Epithelial cell of proximal tubule (primary cell): ENCODE results near the gene NRTN. TPM values are rescaled to one million over a fixed set of nuclear protein-coding genes. Genes with fewer than 3 reads are reported as not detected.
A peak's percentile ranks its signal among the peaks of the same experiment; 100 is the strongest.
"Not testable (repeated sequence)": the region's sequence is repeated elsewhere in the genome, so short reads cannot be mapped to it uniquely, and the experiment has no call there.

Experiments
- DNase-seq: peaks from one replicate; pipeline ENCODE4 v3.0.0-alpha.2; 2011; ENCODE audit warnings: low read depth
- H3K4me3 ChIP-seq: 2 replicates; pipeline ENCODE4 v1.5.1; 2011; ENCODE audit warnings: low read depth, mild to moderate bottlenecking, low read length
- total RNA-seq: library from RNA; depleted of rRNA; stranded (reverse); fragments of >200 nt; gene quantifications from 2 replicates; pipeline ENCODE4 v1.2.3, GENCODE V29; 2015
- TF ChIP-seq, protein P1 (sequence below): conservative IDR thresholded peaks from 2 replicates; pipeline ENCODE4 v1.5.1; 2012; ENCODE audit warnings: low read depth, mild to moderate bottlenecking, low read length

The NRTN gene
- total RNA-seq, 1 donor from 2014 or later, result 0.69 TPM

DNA sequence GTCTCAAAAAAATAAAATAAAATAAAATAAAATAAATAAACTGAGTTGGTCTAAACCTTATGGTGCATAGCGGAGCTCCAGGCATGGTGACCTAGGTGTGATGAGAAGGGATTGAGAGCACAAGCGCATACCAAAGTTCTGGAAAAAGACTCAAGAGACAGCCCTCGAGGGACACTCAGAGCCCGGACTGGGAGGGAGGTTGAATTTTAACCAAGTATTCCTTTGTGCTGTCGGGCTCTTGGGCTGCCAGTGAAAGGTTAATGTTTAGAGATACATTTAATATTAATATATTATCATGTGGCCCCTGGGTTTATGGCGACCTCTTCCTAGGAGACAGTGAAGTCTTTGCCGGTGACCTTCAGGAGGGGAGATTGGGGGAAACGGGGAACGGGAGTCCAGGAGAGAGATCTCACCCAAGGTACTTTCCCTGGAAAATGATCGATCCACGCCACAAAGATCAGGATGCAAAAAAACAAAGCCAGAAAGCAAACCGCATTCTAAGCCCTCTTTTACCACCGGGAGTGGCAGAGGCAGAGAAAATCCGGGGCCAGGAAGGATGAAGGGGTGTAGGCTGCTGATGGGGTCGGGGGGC, 33.0 kb downstream of the NRTN start:
- no peak for DNase-seq
- TF ChIP-seq, protein P1, sequence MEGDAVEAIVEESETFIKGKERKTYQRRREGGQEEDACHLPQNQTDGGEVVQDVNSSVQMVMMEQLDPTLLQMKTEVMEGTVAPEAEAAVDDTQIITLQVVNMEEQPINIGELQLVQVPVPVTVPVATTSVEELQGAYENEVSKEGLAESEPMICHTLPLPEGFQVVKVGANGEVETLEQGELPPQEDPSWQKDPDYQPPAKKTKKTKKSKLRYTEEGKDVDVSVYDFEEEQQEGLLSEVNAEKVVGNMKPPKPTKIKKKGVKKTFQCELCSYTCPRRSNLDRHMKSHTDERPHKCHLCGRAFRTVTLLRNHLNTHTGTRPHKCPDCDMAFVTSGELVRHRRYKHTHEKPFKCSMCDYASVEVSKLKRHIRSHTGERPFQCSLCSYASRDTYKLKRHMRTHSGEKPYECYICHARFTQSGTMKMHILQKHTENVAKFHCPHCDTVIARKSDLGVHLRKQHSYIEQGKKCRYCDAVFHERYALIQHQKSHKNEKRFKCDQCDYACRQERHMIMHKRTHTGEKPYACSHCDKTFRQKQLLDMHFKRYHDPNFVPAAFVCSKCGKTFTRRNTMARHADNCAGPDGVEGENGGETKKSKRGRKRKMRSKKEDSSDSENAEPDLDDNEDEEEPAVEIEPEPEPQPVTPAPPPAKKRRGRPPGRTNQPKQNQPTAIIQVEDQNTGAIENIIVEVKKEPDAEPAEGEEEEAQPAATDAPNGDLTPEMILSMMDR, result no peak
- peak overlapping the region; percentile 27 for H3K4me3 ChIP-seq

DNA sequence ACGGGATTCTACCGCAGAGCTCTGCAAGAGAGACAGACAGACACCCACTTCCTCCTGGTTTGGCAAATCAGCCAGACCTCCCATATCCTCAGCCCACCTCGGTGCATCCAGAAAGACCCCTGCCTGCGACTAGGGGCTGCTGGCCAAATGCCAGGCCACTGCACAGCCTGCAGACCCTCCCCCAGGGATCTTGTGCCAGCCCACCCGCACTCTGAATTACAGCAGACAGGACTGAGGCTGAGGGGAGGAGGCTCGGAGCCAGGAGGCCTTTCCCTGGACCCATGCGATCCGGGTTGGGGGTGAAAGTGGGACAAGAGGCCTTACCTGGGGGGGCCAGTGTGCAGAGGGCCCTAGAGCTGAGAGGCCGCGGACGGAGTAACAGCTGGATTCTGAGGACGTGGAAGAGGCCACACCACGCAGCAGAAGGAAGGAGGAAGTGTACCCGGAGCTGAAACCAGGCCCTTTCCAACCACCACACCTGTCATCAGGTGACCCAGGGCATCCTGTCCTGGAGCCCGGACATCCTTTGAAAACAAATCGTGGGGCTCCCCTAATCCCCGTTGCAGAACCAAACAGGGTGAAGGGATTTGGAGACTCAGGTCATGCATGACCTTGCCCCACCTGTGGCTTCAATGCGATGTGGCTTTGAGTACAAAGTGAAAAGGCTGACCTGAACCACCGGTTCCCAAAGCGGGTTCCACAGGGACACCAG, 33.6 kb downstream of the NRTN start:
- TF ChIP-seq, protein P1, result no peak
- H3K4me3 ChIP-seq, result peak overlapping the region; percentile 27
- no peak for DNase-seq

DNA sequence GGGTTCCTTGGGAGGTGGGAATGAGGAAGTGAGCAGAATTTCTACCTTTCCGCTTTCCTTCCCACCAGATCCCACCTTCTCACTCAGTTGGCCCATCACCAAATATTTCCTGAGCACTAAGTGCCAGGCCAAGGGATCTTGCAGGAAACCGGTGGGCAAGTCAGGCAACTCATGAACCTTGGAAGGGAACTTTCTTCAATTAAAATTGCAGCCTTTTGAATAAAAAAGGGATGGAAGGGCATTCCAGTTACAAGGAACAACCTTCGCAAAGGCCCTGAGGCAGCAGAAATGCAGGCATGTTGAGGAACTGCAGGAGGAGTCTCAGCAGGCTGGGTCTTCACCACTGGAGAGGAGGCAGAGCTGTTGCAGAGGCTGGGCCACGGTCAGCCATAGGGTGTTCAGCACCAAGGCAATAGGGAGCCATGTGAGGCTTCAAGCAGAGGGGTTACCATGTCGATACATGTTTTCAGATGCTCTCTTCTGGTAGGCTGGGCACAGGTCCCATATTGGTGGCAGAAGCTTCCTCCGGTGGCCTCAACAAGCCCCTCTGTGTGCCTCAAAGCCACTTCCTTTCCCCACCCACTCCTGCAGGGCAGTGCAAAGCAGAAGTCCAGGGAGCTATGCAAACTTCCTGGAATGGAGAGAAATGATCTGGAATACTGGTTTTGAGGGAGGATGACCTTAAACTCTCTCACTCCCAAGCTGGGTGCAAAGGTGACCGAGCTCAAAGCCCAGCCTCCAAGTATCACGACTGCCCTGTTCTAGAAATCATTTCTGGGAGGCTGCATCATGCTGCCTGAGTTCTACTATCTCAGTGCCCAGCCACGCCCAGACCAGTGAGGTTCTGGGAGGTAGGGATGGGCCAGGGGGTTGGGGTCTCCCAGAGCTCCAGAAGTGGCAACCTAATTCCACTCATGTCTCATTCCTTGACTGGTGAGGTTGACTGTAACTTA, 34.5 kb downstream of the NRTN start, which contains the start of gene FUT6:
Gene FUT6 (minus strand): TSS at position 638 of the 953 bp plus-strand sequence. CDS start 7,135 bp downstream, outside the sequence.
- DNase-seq, result no peak
- TF ChIP-seq, protein P1, result no peak
- no peak within 1 kb of the TSS for H3K4me3 ChIP-seq

DNA sequence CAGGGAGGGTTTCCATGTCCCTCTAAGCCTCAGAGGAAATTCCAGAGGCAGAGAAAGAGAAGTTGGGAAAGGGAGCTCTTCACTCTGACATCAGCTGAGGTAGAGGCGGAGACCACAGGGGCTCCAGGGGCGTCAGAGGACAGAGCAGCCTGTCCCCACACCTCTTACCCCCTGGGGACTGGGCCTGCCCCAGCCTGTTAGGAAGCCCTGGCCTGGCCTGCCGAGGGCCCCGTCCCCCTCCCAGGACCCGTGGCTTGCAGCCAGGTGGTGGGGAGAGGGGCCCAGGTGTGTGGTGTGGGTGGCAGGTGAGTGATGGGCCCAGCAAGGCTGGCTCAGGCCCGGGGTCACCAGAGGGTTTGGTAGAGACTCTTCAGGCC, 36.9 kb downstream of the NRTN start:
- not testable (repeated sequence) for H3K4me3 ChIP-seq, DNase-seq

DNA sequence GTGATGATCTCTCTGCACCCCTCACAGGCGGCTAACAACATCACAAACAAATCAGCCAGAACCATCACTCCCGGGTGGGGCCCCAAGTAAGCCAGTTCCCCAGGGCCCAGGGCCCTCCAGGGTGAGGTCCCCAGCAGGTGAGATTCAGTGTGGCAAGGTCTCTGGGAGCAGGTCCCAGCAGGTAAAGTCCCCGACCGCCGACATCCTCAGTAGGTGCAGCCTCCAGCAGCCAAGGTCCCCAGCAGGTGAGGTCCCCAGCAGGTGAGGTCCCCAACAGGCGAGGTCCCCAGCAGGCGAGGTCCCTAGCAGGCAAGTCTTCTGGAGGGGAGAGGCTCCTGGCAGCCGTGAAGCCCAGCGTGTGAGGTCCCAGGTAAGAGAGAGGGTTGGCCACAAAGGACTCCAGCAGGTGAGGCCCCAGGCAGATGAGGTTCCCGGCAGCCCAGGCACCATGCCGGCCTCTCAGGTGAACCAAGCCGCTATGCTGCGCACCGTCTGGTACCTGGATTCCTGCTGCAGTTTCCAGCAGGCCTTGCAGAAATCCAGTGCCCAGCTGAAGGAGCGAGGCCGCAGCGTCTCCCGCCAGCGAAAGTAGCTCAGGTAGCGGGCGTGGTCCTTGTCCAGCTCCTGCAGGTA, 38.5 kb downstream of the NRTN start:
- no peak overlapping the region for H3K4me3 ChIP-seq
- TF ChIP-seq, protein P1, result no peak
- DNase-seq, result no peak

DNA sequence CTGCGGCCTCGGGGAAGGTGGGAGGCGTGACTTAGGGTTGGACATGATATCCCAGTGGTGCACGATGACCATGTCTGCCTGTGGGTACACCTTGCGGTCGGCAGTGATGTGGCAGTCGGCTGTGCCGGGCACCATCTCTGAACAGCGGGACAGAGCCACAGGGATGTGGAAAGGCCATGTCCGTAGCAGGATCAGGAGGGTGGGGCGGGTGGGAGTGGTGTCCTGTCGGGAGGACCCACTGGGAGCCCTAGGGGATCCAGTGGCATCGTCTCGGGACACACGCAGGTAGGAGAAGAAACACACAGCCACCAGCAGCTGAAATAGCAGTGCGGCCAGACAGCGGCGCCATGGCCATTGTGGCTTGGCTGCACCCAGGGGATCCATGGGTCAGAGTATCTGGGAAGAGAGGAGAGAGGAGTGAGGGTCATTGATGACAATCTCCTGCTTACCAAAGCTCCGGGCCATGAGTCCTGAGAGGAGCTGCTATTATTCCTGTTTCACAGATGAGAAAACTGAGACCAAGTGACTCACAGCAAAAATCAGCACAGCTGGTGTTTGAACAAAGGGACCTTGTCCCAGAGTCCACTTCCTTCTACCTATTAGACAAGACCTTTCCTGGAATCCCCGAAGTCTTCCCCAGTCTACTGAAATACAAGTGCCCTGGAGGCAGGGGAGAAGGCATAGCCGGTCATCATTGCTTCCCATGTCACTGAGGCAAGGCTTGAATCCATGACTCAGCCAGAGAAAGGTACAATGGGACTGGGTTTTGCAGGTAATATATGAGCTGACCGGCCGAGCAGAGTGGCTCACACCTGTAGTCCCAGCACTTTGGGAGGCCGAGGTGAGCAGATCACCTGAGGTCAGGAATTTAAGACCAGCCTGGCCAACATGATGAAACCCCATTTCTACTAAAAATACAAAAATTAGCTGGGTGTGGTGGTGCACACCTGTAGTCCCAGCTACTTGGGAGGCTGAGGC, 39.9 kb downstream of the NRTN start:
- no peak for DNase-seq
- H3K4me3 ChIP-seq, result no peak overlapping the region
- TF ChIP-seq, protein P1, result no peak

DNA sequence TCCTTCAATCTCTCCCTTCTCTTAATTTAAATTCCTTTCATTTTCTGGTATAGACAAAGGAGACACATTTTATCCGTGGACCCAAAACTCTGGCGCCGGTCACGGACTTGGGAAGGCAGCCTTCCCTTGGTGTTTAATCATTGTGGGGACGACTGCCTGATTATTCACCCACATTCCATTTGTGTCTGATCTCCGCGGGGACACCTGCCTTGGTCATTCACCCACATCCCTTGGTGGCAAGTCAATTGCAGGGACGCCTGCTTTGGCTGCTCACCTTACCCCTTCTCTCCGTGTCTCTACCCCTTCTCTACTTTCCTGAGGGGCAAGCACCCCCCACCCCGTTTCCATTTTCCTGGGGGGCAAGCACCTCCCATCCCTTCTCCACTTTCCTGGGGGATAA, 43.0 kb downstream of the NRTN start:
- not testable (repeated sequence) for DNase-seq, H3K4me3 ChIP-seq

DNA sequence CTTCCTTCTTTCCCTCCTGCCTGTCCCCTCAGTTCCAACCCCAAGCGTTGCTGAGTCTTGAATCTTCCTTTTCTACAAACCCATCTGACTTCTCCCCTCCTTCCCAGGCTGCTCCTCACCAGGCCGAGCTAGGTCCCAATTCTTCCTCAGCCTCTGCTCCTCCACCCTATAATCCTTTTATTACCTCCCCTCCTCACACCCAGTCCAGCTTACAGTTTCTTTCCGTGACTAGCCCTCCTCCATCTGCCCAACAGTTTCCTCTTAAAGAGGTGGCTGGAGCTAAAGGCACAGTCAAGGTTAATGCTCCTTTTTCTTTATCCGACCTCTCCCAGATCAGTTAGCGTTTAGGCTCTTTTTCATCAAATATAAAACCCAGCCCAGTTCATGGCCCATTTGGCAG, 43.8 kb downstream of the NRTN start:
- DNase-seq, H3K4me3 ChIP-seq: not testable (repeated sequence)
